BLaER1 treated with 17β-estradiol and CSF1 and Interleukin-3, amounts not matched to agents 10 nM and 100 nM (cell line): ENCODE results near the gene ESPN.
"Not testable (repeated sequence)": the region's sequence is repeated elsewhere in the genome, so short reads cannot be mapped to it uniquely, and the experiment has no call there.

Experiments
- H3K27ac ChIP-seq, 11 experiments: shearing (Covaris generic); formaldehyde crosslinking; 2 replicates each; pipeline ENCODE4 v1.8.1; 2022
- H3K27me3 ChIP-seq, 11 experiments: shearing (Covaris generic); formaldehyde crosslinking; 2 replicates each; pipeline ENCODE4 v1.8.1; 2022
- H3K36me3 ChIP-seq, 11 experiments: shearing (Covaris generic); formaldehyde crosslinking; 2 replicates each; pipeline ENCODE4 v1.8.1; 2022
- H3K4me1 ChIP-seq, 10 experiments: shearing (Covaris generic); formaldehyde crosslinking; 2 replicates each; pipeline ENCODE4 v1.8.1; 2022
- H3K4me2 ChIP-seq, 11 experiments: shearing (Covaris generic); formaldehyde crosslinking; 2 replicates each; pipeline ENCODE4 v1.8.1; 2022
- H3K4me3 ChIP-seq, 10 experiments: shearing (Covaris generic); formaldehyde crosslinking; 2 replicates each; pipeline ENCODE4 v1.8.1; 2022
- H3K9ac ChIP-seq, 11 experiments: shearing (Covaris generic); formaldehyde crosslinking; 2 replicates each; pipeline ENCODE4 v1.8.1; 2022
- H3K9me3 ChIP-seq, 11 experiments: shearing (Covaris generic); formaldehyde crosslinking; replicated peaks in 1 of 11; 2 replicates each; pipeline ENCODE4 v1.8.1; 2022
- H4K20me1 ChIP-seq, 11 experiments: shearing (Covaris generic); formaldehyde crosslinking; 2 replicates each; pipeline ENCODE4 v1.8.1; 2022
- Cebpa-rat ChIP-seq, 11 experiments: shearing (Covaris generic); IDR thresholded peaks; 2 replicates each; pipeline ENCODE4 v1.8.1; 2022

Gene ESPN

DNA sequence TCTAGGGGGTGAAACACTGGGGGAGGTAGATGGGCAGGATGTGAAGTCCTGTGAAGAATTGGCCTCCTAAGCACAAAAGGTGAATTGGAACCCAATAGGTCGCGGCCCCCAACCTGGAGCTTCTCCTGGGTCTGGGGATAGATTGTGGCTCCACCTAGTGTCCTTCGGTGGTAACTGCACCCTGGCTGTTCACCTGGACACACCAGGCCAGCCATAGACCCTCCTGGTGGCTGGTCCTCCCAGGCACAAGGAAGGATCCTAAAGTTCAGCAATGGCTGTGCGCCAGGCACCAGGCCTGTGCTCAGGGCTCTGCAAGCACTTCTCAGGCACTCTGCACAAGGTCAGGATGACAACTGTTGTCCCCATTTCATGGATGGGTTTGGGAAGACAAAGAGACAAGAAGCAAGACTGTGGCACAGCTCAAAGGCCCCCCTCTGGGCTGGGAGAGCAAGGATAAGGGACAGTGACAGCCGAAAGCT lies 13.5 kb downstream of the ESPN start:
- no peak for TF ChIP-seq Cebpa-rat (IDR thresholded peaks at IDR 0.05)
- no peak overlapping the region for H3K4me3 ChIP-seq
- peak overlapping the region in 9 of 11 experiments; percentile 65 to 85 (median 82); a peak in 17 of 22 replicates for H3K4me2 ChIP-seq
- H3K4me1 ChIP-seq, result peaks cover 18 to 53% (median 38%) of the 10 kb centered on the region in 10 experiments
- H3K9me3 ChIP-seq, result no peaks in the 10 kb centered on the region
- H4K20me1 ChIP-seq, result peaks cover 0 to 51% (median 0%) of the 10 kb centered on the region in 11 experiments; a peak in 9 of 22 replicates
- no peaks in the 10 kb centered on the region for H3K36me3 ChIP-seq
- no peak overlapping the region for H3K27ac ChIP-seq
- H3K27me3 ChIP-seq, result peaks cover 23 to 44% (median 26%) of the 10 kb centered on the region in 11 experiments
- H3K9ac ChIP-seq, result peak overlapping the region in 1 of 11 experiments; percentile 50; a peak in 1 of 22 replicates

- H3K4me1 ChIP-seq, result peaks cover 18 to 46% (median 30%) of the 10 kb centered on the region in 10 experiments
- 0 out of 22 replicates have a peak overlapping the region, but pooled peaks of 1 of the 11 experiments have one; percentile 15 for H3K27ac ChIP-seq
- H3K4me2 ChIP-seq, result peak overlapping the region; percentile 68 to 86 (median 82)
- H3K9ac ChIP-seq, result peak overlapping the region in 5 of 11 experiments; percentile 2 to 36 (median 22); a peak in 5 of 22 replicates
- no peak for TF ChIP-seq Cebpa-rat (IDR thresholded peaks at IDR 0.05)
- H3K9me3 ChIP-seq, result no peaks in the 10 kb centered on the region
- H3K4me3 ChIP-seq, result peak overlapping the region in 8 of 10 experiments; percentile 38 to 62 (median 48); a peak in 12 of 20 replicates
- no peaks in the 10 kb centered on the region for H3K36me3 ChIP-seq
- peaks cover 46 to 61% (median 50%) of the 10 kb centered on the region in 11 experiments for H3K27me3 ChIP-seq
- H4K20me1 ChIP-seq, result peaks cover 0 to 52% (median 0%) of the 10 kb centered on the region in 11 experiments; a peak in 10 of 22 replicates
These were observed 15.9 kb downstream of the ESPN start for GRCh38 chr1:6440198-6441126.

GRCh38 chr1:6441586-6441985 lies 17.0 kb downstream of the ESPN start:
- Histone ChIP-seq H3K27me3 (peaks cover 55 to 71% (median 60%) of the 10 kb centered on the region in 11 experiments), H3K4me2 (no peak overlapping the region), H4K20me1 (peaks cover 0 to 50% (median 3%) of the 10 kb centered on the region in 11 experiments; a peak in 12 of 22 replicates), H3K4me3 (no peak overlapping the region), H3K9me3 (no peaks in the 10 kb centered on the region), H3K9ac (no peak overlapping the region), H3K36me3 (no peaks in the 10 kb centered on the region), H3K4me1 (peaks cover 18 to 48% (median 30%) of the 10 kb centered on the region in 10 experiments), H3K27ac (no peak overlapping the region)
- no peak for TF ChIP-seq Cebpa-rat (IDR thresholded peaks at IDR 0.05)

GRCh38 chr1:6443339-6444115 lies 19.0 kb downstream of the ESPN start:
- H3K27me3 ChIP-seq, result peaks cover 74 to 91% (median 79%) of the 10 kb centered on the region in 11 experiments

DNA sequence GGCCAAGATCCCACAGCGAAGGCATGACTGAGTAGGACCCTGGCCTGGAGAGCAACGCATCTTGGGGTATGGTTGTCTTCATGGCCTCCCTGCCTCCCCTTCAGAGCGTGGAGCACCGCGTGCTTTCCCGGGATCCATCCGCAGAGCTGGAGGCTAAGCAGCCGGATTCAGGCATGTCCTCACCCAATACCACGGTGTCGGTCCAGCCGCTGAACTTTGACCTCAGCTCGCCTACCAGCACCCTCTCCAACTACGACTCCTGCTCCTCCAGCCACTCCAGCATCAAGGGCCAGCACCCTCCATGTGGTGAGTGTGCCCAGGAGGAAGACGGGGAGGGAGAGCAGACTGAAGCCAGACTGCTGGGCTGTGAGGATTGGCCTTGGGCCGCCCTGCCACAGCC lies 19.8 kb downstream of the ESPN start:
- H3K27me3 ChIP-seq, result peaks cover 81 to 96% (median 88%) of the 10 kb centered on the region in 11 experiments
- TF ChIP-seq Cebpa-rat (IDR thresholded peaks at IDR 0.05), result no peak

More at GRCh38 chr1:6443339-6444115, 19.0 kb downstream of the ESPN start:
- H3K9ac ChIP-seq, result no peak overlapping the region
- peaks cover 0 to 65% (median 23%) of the 10 kb centered on the region in 11 experiments; a peak in 17 of 22 replicates for H4K20me1 ChIP-seq
- H3K4me3 ChIP-seq, result no peak overlapping the region
- no peaks in the 10 kb centered on the region for H3K9me3 ChIP-seq
- no peaks in the 10 kb centered on the region for H3K36me3 ChIP-seq
- peaks cover 34 to 52% (median 41%) of the 10 kb centered on the region in 10 experiments for H3K4me1 ChIP-seq
- TF ChIP-seq Cebpa-rat (IDR thresholded peaks at IDR 0.05), result no peak
- peak overlapping the region in 4 of 11 experiments; percentile 34 to 40 (median 38); a peak in 6 of 22 replicates for H3K4me2 ChIP-seq
- no peak overlapping the region for H3K27ac ChIP-seq

GRCh38 chr1:6445062-6445763 lies 20.6 kb downstream of the ESPN start:
- no peak overlapping the region for H3K9ac ChIP-seq
- peaks cover 0 to 77% (median 38%) of the 10 kb centered on the region in 11 experiments; a peak in 17 of 22 replicates for H4K20me1 ChIP-seq
- no peak overlapping the region for H3K4me3 ChIP-seq
- TF ChIP-seq Cebpa-rat (IDR thresholded peaks at IDR 0.05), result no peak
- peaks cover 23 to 40% (median 27%) of the 10 kb centered on the region in 10 experiments; a peak in 19 of 20 replicates for H3K4me1 ChIP-seq
- no peak overlapping the region for H3K27ac ChIP-seq
- no peak overlapping the region for H3K4me2 ChIP-seq
- no peaks in the 10 kb centered on the region for H3K36me3 ChIP-seq
- no peaks in the 10 kb centered on the region for H3K9me3 ChIP-seq
- peaks cover 82 to 97% (median 96%) of the 10 kb centered on the region in 11 experiments for H3K27me3 ChIP-seq

More for the DNA sequence above, 19.8 kb downstream of the ESPN start:
- H3K27ac ChIP-seq, result no peak overlapping the region
- no peak overlapping the region for H3K9ac ChIP-seq
- H3K36me3 ChIP-seq, result no peaks in the 10 kb centered on the region
- H4K20me1 ChIP-seq, result peaks cover 0 to 69% (median 30%) of the 10 kb centered on the region in 11 experiments; a peak in 17 of 22 replicates
- peaks cover 31 to 48% (median 35%) of the 10 kb centered on the region in 10 experiments for H3K4me1 ChIP-seq
- no peaks in the 10 kb centered on the region for H3K9me3 ChIP-seq
- H3K4me2 ChIP-seq, result no peak overlapping the region
- H3K4me3 ChIP-seq, result no peak overlapping the region

DNA sequence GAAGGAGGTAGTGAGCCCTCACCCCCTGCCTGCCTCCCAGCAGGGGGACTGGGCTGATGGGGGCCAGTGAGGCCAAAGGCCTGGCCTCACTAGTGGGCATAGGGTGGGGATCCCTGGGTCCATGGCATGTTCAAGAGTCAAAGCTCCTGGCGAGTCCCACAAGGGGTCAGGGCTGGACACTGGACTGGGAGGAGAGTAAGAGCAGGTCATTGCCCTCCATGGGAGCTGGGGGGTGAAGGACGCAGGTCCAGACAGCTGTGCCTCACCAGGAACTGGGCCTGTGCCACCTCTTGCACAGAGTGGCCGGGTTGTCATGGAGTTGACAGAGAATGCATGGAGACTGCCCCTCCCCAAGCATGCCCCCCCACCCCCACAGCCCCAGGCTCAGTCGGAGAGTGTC lies 21.4 kb downstream of the ESPN start:
- peaks cover 84 to 99% (median 99%) of the 10 kb centered on the region in 11 experiments for H3K27me3 ChIP-seq

GRCh38 chr1:6446665-6447015 lies 22.1 kb downstream of the ESPN start:
- Histone ChIP-seq H3K4me2 (peak overlapping the region in 9 of 11 experiments; percentile 57 to 77 (median 71); a peak in 17 of 22 replicates), H3K27me3 (peaks cover 84 to 99% (median 99%) of the 10 kb centered on the region in 11 experiments), H3K36me3 (no peaks in the 10 kb centered on the region), H3K4me1 (peaks cover 19 to 36% (median 27%) of the 10 kb centered on the region in 10 experiments; a peak in 19 of 20 replicates), H4K20me1 (peaks cover 0 to 82% (median 35%) of the 10 kb centered on the region in 11 experiments; a peak in 17 of 22 replicates), H3K27ac (no peak overlapping the region), H3K4me3 (peak overlapping the region in 7 of 10 experiments; percentile 16 to 58 (median 41); a peak in 9 of 20 replicates), H3K9me3 (no peaks in the 10 kb centered on the region), H3K9ac (no peak overlapping the region)
- no peak for TF ChIP-seq Cebpa-rat (IDR thresholded peaks at IDR 0.05)

More for the DNA sequence above, 21.4 kb downstream of the ESPN start:
- H3K27ac ChIP-seq, H3K4me3 ChIP-seq, H3K9ac ChIP-seq, H3K9me3 ChIP-seq, H3K36me3 ChIP-seq, H3K4me2 ChIP-seq: not testable (repeated sequence)
- H4K20me1 ChIP-seq, result peaks cover 0 to 82% (median 38%) of the 10 kb centered on the region in 11 experiments; a peak in 17 of 22 replicates
- H3K4me1 ChIP-seq, result peaks cover 21 to 36% (median 27%) of the 10 kb centered on the region in 10 experiments; a peak in 19 of 20 replicates
